ENCODE measurements around the gene PLAAT1.

PLAAT1 gene

DNA sequence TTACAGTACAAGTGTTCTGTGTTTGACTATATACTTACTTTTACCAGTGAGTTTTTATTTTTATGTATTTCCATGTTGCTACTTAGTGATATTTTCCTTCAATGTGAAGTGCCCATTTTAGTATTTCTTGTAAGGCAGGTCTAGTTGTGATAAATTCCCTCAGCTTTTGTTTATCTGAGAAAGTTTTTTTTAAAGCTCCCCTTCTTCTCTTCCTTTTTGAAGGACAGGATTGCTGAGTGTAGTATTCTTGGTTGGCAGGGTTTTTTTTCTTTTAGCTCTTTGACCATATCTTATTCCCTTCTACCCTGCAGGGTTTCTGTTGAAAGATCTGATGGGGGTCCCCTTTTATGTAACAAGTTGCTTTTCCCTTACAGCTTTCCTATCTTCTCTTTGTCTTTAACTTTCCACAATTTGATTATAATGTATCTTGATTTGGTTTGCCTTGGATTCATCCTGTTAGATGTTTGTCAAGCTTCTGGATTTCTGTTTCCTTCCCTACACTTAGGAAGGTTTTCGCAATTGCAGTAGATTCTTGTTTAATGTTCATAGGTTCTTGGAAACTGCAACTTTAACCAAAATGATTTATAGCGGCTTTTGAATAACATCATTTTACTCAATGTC is 7.9 kb downstream of the PLAAT1 start:
- in situ Hi-C loops (cut with HindIII; ENCODE audit: low sequenced_read_pairs): no loop called here
- DNase-seq (ENCODE audit: low read depth, low spot score): no peak
- TF ChIP-seq, protein P1, sequence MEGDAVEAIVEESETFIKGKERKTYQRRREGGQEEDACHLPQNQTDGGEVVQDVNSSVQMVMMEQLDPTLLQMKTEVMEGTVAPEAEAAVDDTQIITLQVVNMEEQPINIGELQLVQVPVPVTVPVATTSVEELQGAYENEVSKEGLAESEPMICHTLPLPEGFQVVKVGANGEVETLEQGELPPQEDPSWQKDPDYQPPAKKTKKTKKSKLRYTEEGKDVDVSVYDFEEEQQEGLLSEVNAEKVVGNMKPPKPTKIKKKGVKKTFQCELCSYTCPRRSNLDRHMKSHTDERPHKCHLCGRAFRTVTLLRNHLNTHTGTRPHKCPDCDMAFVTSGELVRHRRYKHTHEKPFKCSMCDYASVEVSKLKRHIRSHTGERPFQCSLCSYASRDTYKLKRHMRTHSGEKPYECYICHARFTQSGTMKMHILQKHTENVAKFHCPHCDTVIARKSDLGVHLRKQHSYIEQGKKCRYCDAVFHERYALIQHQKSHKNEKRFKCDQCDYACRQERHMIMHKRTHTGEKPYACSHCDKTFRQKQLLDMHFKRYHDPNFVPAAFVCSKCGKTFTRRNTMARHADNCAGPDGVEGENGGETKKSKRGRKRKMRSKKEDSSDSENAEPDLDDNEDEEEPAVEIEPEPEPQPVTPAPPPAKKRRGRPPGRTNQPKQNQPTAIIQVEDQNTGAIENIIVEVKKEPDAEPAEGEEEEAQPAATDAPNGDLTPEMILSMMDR (IDR thresholded peaks at IDR 0.05; ENCODE audit: low read depth, low read length): no peak
- H3K4me3 ChIP-seq (ENCODE audit: low read depth, low read length): no peak overlapping the region

- in situ Hi-C loops (cut with HindIII; ENCODE audit: low sequenced_read_pairs): no loop called here
- no peak for DNase-seq (ENCODE audit: low read depth, low spot score)
- TF ChIP-seq, protein P1 (IDR thresholded peaks at IDR 0.05; ENCODE audit: low read depth, low read length): no peak
- no peak overlapping the region for H3K4me3 ChIP-seq (ENCODE audit: low read depth, low read length)
Measured at GRCh38 chr3:193250492-193250891, 9.5 kb downstream of the PLAAT1 start.

DNA sequence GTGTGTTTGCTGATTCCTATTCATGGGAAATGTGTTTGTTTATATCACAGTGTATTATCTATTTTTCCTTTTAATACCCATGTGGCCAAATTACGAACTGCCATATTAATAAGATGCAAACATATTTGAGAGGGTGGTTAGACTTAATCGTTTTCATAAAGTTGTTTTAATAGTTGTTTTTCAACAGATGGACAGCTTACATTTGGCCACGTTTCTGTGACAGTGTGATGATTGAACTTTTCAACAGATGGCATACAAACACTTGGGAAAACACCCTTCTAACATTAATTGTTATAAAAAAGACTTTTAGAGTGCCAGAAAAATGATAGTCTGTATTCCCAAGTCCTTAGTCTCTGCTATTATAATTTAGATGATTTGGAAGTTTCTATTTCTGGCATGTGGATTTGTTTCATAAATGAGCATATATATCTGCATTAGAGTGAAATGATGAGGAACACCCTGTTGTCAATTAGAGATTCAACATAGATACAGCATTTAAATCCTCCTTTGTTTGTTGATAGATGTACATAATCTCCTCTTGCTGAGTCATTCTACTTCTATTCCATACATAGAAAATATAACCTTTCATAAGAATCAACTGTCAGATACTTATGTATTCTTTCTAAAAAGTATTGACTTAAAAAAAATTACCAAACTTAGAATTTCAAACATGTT is 13.1 kb downstream of the PLAAT1 start:
- TF ChIP-seq, protein P1 (IDR thresholded peaks at IDR 0.05; ENCODE audit: low read depth, low read length): no peak
- no peak for DNase-seq (ENCODE audit: low read depth, low spot score)
- in situ Hi-C loops (cut with HindIII; ENCODE audit: low sequenced_read_pairs): no loop called here

GRCh38 chr3:193261970-193262369 is 20.9 kb downstream of the PLAAT1 start:
- in situ Hi-C loops (cut with HindIII; ENCODE audit: low sequenced_read_pairs): no loop called here
- TF ChIP-seq, protein P1 (IDR thresholded peaks at IDR 0.05; ENCODE audit: low read depth, low read length): no peak
- H3K4me3 ChIP-seq (ENCODE audit: low read depth, low read length): no peak overlapping the region
- no peak for DNase-seq (ENCODE audit: low read depth, low spot score)

More for the DNA sequence above, 13.1 kb downstream of the PLAAT1 start:
- H3K4me3 ChIP-seq (ENCODE audit: low read depth, low read length): no peak overlapping the region

GRCh38 chr3:193262707-193263106 is 21.7 kb downstream of the PLAAT1 start:
- TF ChIP-seq, protein P1 (IDR thresholded peaks at IDR 0.05; ENCODE audit: low read depth, low read length): no peak
- in situ Hi-C loops (cut with HindIII; ENCODE audit: low sequenced_read_pairs): no loop called here
- no peak for DNase-seq (ENCODE audit: low read depth, low spot score)
- no peak overlapping the region for H3K4me3 ChIP-seq (ENCODE audit: low read depth, low read length)

GRCh38 chr3:193269343-193270028 is 28.5 kb downstream of the PLAAT1 start:
- TF ChIP-seq, protein P1 (IDR thresholded peaks at IDR 0.05; ENCODE audit: low read depth, low read length): no peak
- in situ Hi-C loops (cut with HindIII; ENCODE audit: low sequenced_read_pairs): no loop called here
- H3K4me3 ChIP-seq (ENCODE audit: low read depth, low read length): no peak overlapping the region
- DNase-seq (ENCODE audit: low read depth, low spot score): no peak

All from astrocyte of the spinal cord (primary cell).